ENCODE measurements around the gene EIF4G3. TPM values are rescaled to one million over a fixed set of nuclear protein-coding genes. Genes with fewer than 3 reads are reported as not detected.

The EIF4G3 gene
- total RNA-seq, 1 experiment from 2014 or later: 86.8 TPM

- H3K27ac ChIP-seq (ENCODE audit: low read depth, low read length, poor library complexity, severe bottlenecking): peak overlapping the region; percentile 73
- DNase-seq (ENCODE audit: low spot score): peak; percentile 68
- no peaks in the 10 kb centered on the region for H3K27me3 ChIP-seq (replicated peaks; ENCODE audit: insufficient read depth, low read depth, low read length, poor library complexity)
- H3K4me3 ChIP-seq (ENCODE audit: low read depth, low read length, poor library complexity, severe bottlenecking): peak overlapping the region; percentile 83
- ChIA-PET CTCF (no interaction called here), POLR2A (ENCODE audit: low non-redundant PET) (no interaction called here)
- no peaks in the 10 kb centered on the region for H3K9me3 ChIP-seq (ENCODE audit: low read depth, low read length, poor library complexity, severe bottlenecking)
- no TSS peak for BruUV-seq (replicated peaks)
- peaks cover 19% of the 10 kb centered on the region for H3K4me1 ChIP-seq (ENCODE audit: insufficient read depth, low read length, poor library complexity, severe bottlenecking)
- H3K36me3 ChIP-seq (ENCODE audit: insufficient read depth, low read length, poor library complexity, severe bottlenecking): no peaks in the 10 kb centered on the region
- intact Hi-C loops (cut with micrococcal nuclease; ENCODE audit: unreplicated experiment): no loop called here
- TF ChIP-seq EZH2 (IDR thresholded peaks at IDR 0.05; ENCODE audit: borderline replicate concordance, low read depth, low read length, poor library complexity, severe bottlenecking) (no peak), CTCF (conservative IDR thresholded peaks at IDR 0.05; ENCODE audit: low read depth, low read length) (no peak)
These were observed 771 bp downstream of the EIF4G3 start for GRCh38 chr1:21175670-21176581.

- ChIA-PET POLR2A (ENCODE audit: low non-redundant PET) (no interaction called here), CTCF (no interaction called here)
- intact Hi-C loops (cut with micrococcal nuclease; ENCODE audit: unreplicated experiment): no loop called here
- Histone ChIP-seq H3K27ac (ENCODE audit: low read depth, low read length, poor library complexity, severe bottlenecking) (peak overlapping the region; percentile 73), H3K4me3 (ENCODE audit: low read depth, low read length, poor library complexity, severe bottlenecking) (peak overlapping the region; percentile 83), H3K9me3 (ENCODE audit: low read depth, low read length, poor library complexity, severe bottlenecking) (no peaks in the 10 kb centered on the region), H3K4me1 (ENCODE audit: insufficient read depth, low read length, poor library complexity, severe bottlenecking) (peaks cover 19% of the 10 kb centered on the region), H3K36me3 (ENCODE audit: insufficient read depth, low read length, poor library complexity, severe bottlenecking) (peaks cover under 1% of the 10 kb centered on the region), H3K27me3 (replicated peaks; ENCODE audit: insufficient read depth, low read depth, low read length, poor library complexity) (no peaks in the 10 kb centered on the region)
- TF ChIP-seq EZH2 (IDR thresholded peaks at IDR 0.05; ENCODE audit: borderline replicate concordance, low read depth, low read length, poor library complexity, severe bottlenecking) (no peak), CTCF (conservative IDR thresholded peaks at IDR 0.05; ENCODE audit: low read depth, low read length) (no peak)
- DNase-seq (ENCODE audit: low spot score): no peak
- TSS peak; percentile 75 for BruUV-seq (replicated peaks)
These were observed 1.4 kb downstream of the EIF4G3 start for GRCh38 chr1:21175324-21175669.

- Histone ChIP-seq H3K27me3 (replicated peaks; ENCODE audit: insufficient read depth, low read depth, low read length, poor library complexity) (no peaks in the 10 kb centered on the region), H3K36me3 (ENCODE audit: insufficient read depth, low read length, poor library complexity, severe bottlenecking) (peaks cover 6% of the 10 kb centered on the region), H3K9me3 (ENCODE audit: low read depth, low read length, poor library complexity, severe bottlenecking) (no peaks in the 10 kb centered on the region), H3K4me1 (ENCODE audit: insufficient read depth, low read length, poor library complexity, severe bottlenecking) (peaks cover 19% of the 10 kb centered on the region), H3K4me3 (ENCODE audit: low read depth, low read length, poor library complexity, severe bottlenecking) (peak overlapping the region; percentile 83), H3K27ac (ENCODE audit: low read depth, low read length, poor library complexity, severe bottlenecking) (no peak overlapping the region)
- POLR2A ChIA-PET (ENCODE audit: low non-redundant PET): no interaction called here
- TF ChIP-seq EZH2 (IDR thresholded peaks at IDR 0.05; ENCODE audit: borderline replicate concordance, low read depth, low read length, poor library complexity, severe bottlenecking): no peak
- BruUV-seq (replicated peaks): no TSS peak
- CTCF ChIA-PET: no interaction called here
- intact Hi-C loops (cut with micrococcal nuclease; ENCODE audit: unreplicated experiment): no loop called here
- no peak for DNase-seq (ENCODE audit: low spot score)
These were observed 1.9 kb downstream of the EIF4G3 start for GRCh38 chr1:21174654-21175323.

Measured in A673 (cell line).